GM19035 (cell line): Measurements from ENCODE around the gene MID1.

Experiments used
- ATAC-seq: cut with Tn5 transposase; IDR thresholded peaks from one replicate; pipeline ENCODE4 v1.9.1; 2021; ENCODE audit not compliant: unreplicated experiment

The MID1 gene, protein sequence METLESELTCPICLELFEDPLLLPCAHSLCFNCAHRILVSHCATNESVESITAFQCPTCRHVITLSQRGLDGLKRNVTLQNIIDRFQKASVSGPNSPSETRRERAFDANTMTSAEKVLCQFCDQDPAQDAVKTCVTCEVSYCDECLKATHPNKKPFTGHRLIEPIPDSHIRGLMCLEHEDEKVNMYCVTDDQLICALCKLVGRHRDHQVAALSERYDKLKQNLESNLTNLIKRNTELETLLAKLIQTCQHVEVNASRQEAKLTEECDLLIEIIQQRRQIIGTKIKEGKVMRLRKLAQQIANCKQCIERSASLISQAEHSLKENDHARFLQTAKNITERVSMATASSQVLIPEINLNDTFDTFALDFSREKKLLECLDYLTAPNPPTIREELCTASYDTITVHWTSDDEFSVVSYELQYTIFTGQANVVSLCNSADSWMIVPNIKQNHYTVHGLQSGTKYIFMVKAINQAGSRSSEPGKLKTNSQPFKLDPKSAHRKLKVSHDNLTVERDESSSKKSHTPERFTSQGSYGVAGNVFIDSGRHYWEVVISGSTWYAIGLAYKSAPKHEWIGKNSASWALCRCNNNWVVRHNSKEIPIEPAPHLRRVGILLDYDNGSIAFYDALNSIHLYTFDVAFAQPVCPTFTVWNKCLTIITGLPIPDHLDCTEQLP

DNA sequence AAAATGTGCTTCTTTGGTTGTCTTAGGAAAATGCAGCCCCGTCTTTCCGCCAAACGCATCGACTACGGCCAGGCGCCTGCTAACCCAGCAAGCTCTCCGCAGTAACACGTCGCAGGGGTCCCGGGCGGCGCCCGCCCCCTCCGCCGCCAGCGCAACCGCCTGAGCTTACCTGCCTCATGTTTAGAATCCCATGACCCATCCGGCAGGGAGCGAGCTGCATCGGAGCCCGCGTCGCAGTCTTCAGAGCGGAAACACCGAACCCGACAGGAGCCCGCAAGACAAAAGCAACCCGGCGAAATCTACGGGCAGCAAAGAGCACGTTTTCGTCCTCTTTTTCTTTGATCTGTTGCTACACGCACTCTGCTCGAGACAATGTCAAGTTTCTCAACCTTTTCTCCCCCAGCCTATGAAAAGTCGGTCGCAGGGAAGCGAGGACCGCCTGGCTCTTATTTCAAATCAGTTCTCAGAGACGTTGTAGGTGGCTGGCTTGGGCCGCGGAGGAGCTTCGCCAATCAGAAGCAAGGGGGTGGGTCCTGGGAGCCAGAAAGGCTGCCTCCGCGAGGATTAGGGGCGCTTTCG is at the start of gene MID1:
Gene MID1, minus strand, starts transcription at position 465 of the 579 bp plus-strand sequence. CDS start 53,038 bp downstream, outside the sequence.
- peak; percentile 45 for ATAC-seq

DNA sequence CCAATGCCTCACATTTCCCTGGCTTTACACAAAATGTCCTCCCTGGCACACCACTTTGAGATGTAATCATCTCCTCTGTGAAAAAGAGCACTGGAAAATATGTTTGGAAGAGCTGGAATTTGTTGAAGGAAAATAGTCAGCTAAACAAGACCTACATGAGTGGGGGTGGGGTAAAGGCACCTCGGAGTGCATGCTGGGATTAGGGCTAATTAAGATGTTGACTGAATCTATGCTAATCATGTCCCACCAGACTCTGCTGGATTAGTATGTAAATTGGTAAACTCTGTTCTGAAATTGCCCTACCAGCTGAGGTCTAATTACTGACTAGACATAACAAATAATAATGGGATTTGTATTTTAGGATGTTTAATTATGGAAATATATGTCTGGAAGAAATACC is 46.8 kb upstream of the MID1 start:
- no peak for ATAC-seq

DNA sequence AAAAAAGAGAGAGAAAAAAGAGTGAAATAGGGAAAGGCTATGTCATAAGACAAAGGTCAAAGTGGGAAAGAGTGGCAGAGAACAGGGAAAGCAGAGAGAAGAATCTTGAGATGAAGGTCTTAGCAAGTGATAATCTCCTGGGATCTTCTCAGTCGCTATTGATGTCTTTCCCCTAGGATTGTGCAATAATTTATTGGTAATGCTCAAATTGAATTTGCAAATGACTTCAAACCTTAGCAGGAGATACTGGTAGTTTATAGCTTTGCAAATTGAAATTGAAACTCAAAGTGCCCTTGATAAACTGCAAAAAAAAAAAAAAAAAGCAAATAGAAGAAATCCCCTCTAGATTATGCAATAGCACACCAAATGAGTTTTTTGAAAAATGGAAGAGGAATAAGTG is 45.7 kb upstream of the MID1 start:
- no peak for ATAC-seq

DNA sequence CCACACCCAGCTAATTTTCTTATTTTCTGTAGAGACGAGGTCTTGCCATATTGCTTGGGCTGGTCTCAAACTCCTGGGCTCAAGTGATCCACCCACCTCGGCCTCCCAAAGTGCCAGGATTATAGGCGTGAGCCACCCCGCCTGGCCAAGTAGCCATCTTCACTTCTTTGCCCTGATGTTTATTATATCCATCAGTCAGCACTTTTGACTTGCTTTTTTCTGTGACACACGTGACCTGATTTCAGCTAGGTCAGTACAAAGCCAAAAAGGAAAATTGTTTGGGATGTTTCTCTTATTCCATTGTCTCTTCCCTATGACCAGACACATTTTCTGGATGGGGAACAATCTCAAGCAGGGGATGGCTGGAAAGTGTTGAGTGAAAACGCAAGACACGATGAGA is 45.3 kb upstream of the MID1 start:
- ATAC-seq = no peak

DNA sequence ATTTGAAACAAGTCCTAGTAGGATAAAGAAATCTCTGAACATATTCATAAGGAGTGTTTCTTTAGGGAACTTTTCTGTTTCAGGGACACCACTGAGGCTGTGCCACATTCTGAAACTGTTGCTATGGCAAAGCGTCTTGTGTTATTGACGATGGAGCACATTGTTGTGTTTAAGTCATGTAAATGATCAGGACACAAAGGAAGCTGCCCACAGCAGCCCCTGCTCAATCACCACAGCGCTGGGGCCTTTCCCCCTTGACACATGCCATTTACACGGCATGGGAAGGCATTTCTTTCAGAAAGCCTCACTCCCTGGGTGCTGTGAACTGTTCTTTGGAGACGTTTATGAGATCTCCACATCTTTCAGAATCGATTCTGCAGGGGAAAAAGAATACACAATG is 39.8 kb upstream of the MID1 start:
- no peak for ATAC-seq

DNA sequence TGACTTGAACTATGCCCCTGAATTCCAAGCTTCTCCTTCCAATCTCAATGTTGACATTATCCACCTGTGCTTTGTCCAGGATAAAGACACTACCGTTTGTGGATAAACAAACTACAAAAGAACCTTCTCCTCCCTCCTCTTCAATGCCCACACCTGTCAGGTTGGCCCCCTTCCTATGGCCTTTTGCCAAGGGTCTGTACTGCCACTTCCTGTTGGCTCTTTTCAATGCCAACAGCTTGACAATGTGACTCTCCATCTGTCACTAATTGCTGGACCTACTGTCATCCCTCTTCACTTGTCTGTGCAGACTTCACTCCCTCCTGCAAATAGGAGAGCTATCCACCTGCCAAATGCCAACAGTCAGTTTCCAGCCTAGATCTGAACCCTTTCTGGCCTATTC is 35.8 kb upstream of the MID1 start:
- no peak for ATAC-seq

DNA sequence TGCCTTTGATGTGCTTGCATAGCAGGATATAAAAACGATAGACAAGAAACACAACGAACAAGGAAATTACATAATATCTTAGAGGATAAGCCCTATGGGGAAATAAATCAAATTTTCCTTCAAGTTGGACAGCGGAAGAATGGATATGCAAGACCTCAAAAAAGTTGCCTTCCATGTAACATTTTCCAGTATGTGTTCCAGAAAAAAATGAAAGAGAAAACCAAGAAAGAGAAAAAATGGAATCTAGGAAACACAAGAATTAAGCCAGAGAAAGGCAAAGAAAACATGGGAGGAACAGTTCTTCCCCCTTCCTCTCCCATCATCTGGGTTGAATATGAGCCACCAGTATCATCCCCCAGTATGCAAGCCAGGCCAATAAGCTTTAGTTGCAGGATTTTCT is 34.6 kb upstream of the MID1 start:
- no peak for ATAC-seq

DNA sequence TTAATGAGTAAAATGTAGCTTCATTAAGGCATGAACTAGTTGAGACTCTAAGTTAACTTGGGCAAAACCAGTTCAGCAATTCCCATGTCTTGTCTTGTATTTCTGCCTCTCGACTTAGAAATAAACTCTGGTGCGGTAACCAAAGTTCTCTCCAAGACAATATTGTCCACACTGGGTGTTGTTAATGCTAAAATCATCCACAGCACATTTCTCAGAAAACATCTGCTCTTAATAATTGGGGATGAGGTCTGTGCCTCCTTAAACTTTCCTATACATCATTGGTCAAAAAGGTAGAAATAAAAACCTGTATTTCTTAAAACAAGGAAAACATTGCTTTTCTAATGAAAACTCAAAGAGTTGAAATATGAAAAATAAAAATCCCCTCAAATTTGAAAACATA is 32.9 kb upstream of the MID1 start:
- no peak for ATAC-seq

DNA sequence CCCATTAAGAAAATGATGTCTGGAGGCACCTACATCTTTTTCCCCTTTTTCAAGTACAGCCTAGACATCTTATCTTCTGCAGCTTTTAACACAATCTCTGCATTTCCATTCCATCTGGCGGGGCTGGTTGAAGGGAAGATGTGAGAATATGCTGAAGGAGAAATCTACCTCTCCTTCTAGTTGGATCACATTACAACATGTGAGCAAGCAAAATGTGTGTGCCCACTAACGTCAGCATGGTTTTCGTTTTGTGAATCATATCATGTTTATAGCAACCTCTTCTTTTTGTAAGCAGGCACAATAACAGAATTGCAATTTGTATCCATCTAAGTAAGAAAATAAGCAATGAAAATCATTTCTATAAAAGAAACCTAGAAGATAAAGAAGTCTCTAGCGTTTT is 28.9 kb upstream of the MID1 start:
- no peak for ATAC-seq

DNA sequence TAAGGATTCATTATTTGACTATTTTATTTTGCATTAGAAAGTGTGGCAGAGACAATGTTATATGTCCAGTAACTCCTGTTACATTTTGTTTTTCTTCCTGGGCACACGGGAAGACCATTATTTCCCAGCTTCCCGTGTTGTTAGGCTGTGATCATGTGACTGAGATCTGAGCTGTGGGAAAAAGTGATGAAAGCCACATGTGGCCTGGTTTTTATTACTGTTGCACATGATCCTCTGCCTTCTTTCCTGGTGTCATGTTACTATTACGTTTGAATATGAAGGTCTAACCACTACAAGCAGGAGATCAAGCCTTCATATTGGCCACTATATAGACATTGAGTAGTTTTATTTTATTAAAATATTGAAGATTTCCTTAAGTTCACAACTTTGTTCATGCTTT is 28.2 kb upstream of the MID1 start:
- no peak for ATAC-seq

DNA sequence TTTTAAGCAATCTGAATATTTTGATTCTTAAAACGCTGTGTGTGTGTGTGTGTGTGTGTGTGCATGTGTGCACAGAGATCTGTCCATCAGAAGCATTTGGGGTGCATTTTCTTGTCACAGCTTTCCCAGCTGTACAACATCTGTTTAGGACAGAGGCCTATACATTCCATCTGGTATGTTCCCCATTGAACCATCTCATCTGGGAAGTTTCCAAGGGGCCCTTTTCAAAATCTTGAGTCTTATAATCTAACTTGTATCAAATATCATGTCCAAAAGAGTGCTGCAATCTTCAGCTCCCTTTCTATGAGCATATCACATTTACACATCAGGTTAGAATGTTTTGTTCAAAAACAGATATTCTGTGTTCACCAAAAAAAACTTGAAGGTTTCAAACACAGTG is 16.5 kb upstream of the MID1 start:
- ATAC-seq = no peak

DNA sequence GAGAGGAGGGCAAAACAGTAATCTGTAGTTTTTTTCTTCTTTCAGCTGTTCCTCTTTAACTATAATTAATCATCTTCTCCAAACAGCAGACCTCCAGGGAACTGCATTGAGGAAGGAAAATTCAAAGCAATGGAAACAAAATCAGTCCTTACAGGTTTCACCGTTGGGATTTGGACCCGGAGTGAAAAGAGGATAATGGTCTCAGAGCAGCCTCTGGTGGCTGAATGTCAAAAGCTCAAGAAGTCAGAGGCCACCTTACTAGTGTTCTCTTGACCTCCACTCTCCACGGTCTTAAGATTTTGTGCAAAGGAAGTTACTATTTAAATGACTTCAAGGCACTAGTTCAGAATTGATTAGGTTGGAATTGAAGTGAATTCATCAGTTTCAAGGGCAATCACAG is 16.0 kb upstream of the MID1 start:
- no peak for ATAC-seq

DNA sequence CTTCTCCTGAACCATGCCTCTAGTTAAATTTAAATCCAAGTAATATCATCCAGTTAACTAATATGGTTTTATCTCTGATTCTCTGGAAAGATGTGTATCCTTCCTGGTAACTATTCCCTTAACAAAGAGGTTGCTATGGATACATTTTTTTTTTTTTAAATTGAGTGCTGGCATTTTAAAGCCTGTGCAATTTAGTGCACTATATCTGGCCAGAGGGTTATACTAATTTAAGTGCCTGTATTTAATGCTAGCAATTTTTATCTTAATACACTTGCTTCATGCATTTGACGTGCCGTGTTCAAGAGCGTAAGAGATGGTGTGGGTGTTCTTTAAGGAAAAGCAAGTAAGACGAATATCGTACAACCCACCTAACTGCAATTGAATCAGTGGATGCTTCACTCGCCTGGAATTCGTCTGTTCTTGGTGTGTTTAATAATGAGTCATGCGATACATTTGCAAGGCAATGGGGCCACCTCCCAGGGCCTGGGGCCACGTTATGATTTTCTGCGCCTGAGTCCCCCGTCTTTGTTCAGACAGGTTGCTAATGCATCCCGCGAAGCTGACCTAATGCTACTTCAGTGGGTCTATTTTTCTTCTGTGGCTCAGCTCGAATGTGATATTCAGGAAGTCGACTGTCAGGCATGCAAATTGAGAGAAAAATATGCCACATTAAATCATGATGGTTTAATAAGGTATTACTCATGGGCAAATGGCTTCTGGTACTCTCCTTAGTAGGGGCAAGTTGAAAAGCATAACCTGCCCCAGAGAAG is 14.2 kb upstream of the MID1 start:
- no peak for ATAC-seq

DNA sequence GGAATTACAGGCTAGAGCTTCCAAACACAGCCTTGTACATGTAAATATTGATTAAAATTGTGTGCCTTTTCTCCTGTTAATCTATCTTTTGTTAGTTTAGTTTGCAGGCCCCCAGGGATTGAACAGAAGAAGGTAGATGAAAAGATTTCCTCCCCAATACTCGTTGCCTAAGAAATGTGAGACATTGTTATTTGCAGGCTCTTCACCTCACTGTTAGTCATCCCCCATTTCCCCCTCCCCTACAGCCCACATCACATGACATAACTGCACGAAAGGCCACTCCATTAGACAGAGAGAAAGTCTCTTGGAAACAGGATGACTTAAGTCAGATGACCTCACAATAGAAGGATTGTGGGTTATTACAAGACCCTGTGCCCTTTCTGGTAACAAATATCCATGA is 13.3 kb upstream of the MID1 start:
- no peak for ATAC-seq

DNA sequence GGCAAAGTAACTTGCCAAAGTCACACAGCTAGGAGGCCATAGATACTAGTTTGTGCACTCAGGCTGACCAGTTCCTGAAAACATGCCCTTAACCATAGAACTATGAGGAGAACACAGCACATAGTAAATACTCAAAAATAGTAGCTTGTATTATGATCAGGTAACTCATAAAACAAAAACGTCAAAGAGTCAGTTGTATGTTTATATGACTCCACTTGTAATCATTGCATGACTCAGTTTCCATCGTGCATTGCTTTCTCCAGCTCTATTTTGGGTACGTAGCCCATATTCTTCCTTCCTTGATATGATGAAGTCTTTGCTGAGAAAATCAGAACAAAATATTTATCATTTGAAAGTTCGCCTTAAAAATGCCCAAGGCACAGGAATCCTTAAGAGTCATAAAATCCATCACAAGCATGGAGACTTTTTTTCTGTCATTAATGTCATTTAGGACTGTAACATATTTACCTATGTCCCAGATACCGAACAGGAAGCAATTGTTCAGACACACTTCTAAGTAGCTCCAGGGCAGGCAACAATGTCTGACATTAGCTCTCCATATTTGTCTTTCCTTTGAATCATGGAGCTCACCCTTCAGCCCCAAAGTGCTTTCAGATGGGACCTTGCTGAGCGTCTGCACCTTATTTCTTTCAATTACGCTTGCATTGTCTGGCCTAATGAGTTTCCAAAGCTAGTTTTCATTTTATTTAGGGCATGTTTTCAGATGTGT is 11.2 kb upstream of the MID1 start:
- no peak for ATAC-seq

DNA sequence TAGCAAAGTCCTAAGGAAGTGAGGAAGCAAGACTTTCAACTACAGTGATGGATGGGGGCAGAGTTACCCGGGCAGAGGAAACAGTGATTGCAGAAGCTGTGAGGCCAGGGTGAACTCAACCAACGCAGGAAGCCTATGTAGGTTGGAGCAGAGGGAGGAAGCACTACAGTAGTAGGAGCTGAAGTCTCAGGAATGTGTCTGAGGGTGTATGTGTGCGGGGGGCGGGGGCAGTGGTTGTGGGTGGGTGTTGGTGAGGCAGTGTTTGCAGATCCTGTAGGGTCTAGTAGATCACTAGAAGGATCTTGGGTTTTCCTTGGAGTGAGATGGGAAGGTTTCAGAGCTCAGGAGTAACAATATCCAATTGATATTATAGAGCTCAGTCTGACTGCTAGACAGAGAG is 9.9 kb upstream of the MID1 start:
- ATAC-seq = no peak

DNA sequence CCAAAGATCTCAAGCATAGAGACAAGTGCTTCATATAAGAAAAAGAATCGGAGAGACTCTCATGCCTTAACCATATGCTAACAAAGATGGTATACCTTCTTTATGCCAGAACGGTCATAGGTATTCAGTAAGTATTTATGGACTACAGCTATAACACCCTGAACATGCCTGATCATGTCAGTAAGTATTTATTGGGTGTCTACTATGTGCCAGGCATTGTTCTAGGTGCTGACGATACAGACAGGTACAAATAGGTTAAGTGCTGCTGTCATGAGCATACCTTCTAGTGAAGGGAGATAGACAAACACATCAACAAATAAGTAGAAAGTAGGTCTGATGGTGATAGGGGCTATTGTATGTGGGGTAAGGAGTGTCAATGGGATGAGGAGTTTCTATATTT is 9.5 kb upstream of the MID1 start:
- no peak for ATAC-seq

DNA sequence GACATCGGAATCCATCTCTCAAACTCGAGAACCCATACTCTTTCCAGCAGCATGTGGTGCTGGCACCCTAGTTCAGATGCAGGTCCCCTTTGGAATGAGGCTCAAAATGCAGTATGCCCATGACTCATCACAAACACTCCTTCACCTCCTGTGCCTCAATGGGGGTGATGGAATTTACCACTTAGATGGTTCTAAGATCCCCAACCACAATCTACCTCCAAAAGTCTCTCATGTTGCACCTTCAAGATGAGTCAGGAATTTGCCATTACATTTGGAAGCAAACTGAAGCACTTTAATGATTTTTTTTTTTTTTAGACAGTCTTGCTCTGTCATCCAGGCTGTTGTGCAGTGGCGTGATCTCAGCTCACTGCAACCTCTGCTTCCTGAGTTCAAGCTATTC is 8.5 kb upstream of the MID1 start:
- no peak for ATAC-seq

DNA sequence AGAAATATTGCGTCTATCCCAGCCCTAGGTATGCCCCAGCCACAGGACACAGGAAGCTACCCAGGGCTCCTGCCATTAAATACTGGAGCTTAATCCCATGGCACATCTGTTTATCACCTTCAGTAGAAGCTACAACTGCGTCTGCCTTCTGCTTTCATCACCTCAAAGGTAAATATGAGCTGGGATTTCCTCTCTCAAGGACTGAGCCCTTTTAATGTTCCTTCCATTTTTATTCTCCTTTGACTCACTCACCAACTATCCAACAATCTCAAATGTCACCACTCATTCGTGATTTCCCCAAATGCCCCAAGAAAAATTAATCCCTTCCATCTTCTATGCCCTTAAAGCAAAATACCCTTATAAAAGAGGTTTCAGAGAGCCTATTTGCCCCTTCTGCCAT is 1.8 kb upstream of the MID1 start:
- ATAC-seq = no peak

DNA sequence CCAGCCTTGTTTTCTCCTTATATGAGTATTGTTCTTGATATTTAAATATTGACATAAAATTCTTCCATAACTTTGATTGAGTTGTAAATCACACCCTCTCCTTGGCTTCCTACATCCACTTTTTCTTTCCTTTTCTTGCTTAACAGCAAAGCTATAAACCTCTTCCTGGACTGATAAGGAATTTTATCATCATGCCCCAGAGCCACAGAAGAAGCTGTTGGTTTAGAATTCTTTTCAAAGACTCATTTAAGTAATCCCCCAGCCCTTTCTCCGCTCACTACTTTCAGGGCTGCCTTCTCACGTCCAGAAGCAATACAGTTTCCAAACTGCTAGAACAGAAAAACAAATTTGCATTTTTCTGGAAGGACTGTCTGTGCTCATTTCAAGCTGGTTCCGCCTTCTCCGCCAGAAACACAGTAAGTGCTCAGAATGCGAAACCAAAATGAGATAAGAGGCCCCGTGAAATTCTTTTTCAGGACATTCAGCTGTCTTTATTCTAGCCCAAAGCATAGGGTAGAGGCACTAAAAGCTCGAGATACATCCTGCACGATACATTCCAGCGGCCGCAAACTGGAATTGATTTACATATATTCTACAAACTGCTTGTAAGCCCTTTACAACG is 849 bp downstream of the MID1 start:
- peak; percentile 55 for ATAC-seq

DNA sequence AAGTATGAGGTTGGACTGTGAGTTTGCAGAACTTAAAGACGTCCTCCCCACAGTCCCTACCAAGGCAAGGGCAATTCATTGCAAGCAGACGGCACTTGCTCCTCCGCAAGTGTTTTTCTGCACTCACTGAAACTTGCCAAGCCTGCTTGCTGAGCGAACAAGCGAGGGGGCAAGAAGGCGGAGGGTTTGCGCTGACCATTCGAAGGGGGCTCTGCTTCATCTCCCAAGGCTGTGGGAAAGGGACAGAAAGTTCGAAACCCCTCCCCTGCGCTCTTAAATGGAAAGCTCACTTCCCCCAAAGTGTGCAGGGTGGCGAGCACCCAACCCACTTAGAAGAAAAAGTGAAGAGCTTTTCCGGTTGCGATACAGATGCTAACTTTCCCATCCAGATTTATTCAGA is 1.4 kb downstream of the MID1 start:
- no peak for ATAC-seq
